GM21529 (cell line): ENCODE data around the gene RALB.
"Not testable (repeated sequence)": the region's sequence is repeated elsewhere in the genome, so short reads cannot be mapped to it uniquely, and the experiment has no call there.

Experiments
- ATAC-seq: cut with Tn5 transposase; IDR thresholded peaks from one replicate; pipeline ENCODE4 v1.9.1; 2021; ENCODE audit not compliant: unreplicated experiment

RALB gene

GRCh38 chr2:120243211-120243610, 9.4 kb upstream of the RALB start:
- no peak for ATAC-seq

- no peak for ATAC-seq
Observed at GRCh38 chr2:120243875-120244553, 8.6 kb upstream of the RALB start.

GRCh38 chr2:120244656-120245519, 7.8 kb upstream of the RALB start:
- no peak for ATAC-seq

- no peak for ATAC-seq
Observed at GRCh38 chr2:120245520-120246332, 6.9 kb upstream of the RALB start.

GRCh38 chr2:120246546-120247300, 5.9 kb upstream of the RALB start:
- ATAC-seq, result no peak

GRCh38 chr2:120247851-120248250, 4.8 kb upstream of the RALB start:
- no peak for ATAC-seq

- ATAC-seq, result no peak
Observed at GRCh38 chr2:120250640-120251039, 2.0 kb upstream of the RALB start.

- no peak for ATAC-seq
Observed at GRCh38 chr2:120251078-120251477, 1.6 kb upstream of the RALB start.

GRCh38 chr2:120251880-120252224, 800 bp upstream of the RALB start:
- no peak for ATAC-seq

GRCh38 chr2:120253021-120253882, 600 bp downstream of the RALB start:
- peak; percentile 37 for ATAC-seq

GRCh38 chr2:120254178-120254577, 1.5 kb downstream of the RALB start:
- ATAC-seq, result no peak

- ATAC-seq, result no peak
Observed at GRCh38 chr2:120255071-120255470, 2.4 kb downstream of the RALB start.

GRCh38 chr2:120255986-120256650, 3.5 kb downstream of the RALB start:
- ATAC-seq, result no peak

GRCh38 chr2:120256651-120257000, 4.0 kb downstream of the RALB start:
- no peak for ATAC-seq

- ATAC-seq, result no peak
Observed at GRCh38 chr2:120257522-120257921, 4.9 kb downstream of the RALB start.

GRCh38 chr2:120258196-120258595, 5.5 kb downstream of the RALB start:
- no peak for ATAC-seq

GRCh38 chr2:120259939-120260338, 7.3 kb downstream of the RALB start:
- ATAC-seq, result not testable (repeated sequence)

GRCh38 chr2:120260736-120261135, 8.1 kb downstream of the RALB start:
- no peak for ATAC-seq

- peak; percentile 97 for ATAC-seq
Observed at GRCh38 chr2:120261387-120262006, 8.8 kb downstream of the RALB start.
